ENCODE results near the gene RAD51B.
"Not testable (repeated sequence)": the region's sequence is repeated elsewhere in the genome, so short reads cannot be mapped to it uniquely, and the experiment has no call there.

The RAD51B gene

GRCh38 chr14:68758301-68758700 is 938.7 kb downstream of the RAD51B start:
- H3K27me3 ChIP-seq: no peaks in the 10 kb centered on the region
- H3K4me1 ChIP-seq: peaks cover 97% of the 10 kb centered on the region
- peak overlapping the region; percentile 91 for H3K27ac ChIP-seq
- H3K9ac ChIP-seq: peak overlapping the region; percentile 60
- H3K4me3 ChIP-seq: no peak overlapping the region; the same call in 1 of the 2 replicates
- H3K36me3 ChIP-seq: no peaks in the 10 kb centered on the region
- H4K20me1 ChIP-seq: no peaks in the 10 kb centered on the region
- H3K9me3 ChIP-seq: no peaks in the 10 kb centered on the region
- H3K4me2 ChIP-seq: peak overlapping the region; percentile 83
- no peak for TF ChIP-seq Cebpa-rat (IDR thresholded peaks at IDR 0.05)

- Histone ChIP-seq H3K4me1 (peaks cover 97% of the 10 kb centered on the region), H3K27ac (peak overlapping the region; percentile 91), H3K9ac (peak overlapping the region; percentile 60), H3K4me3 (no peak overlapping the region), H3K36me3 (no peaks in the 10 kb centered on the region), H4K20me1 (no peaks in the 10 kb centered on the region), H3K27me3 (no peaks in the 10 kb centered on the region), H3K9me3 (no peaks in the 10 kb centered on the region), H3K4me2 (peak overlapping the region; percentile 83)
- TF ChIP-seq Cebpa-rat (IDR thresholded peaks at IDR 0.05): no peak
These were observed 939.5 kb downstream of the RAD51B start for GRCh38 chr14:68759017-68759560.

- Histone ChIP-seq H3K4me1 (peaks cover 97% of the 10 kb centered on the region), H3K27me3 (no peaks in the 10 kb centered on the region), H4K20me1 (no peaks in the 10 kb centered on the region), H3K27ac (peak overlapping the region; percentile 91), H3K4me3 (no peak overlapping the region), H3K9ac (no peak overlapping the region), H3K36me3 (no peaks in the 10 kb centered on the region), H3K9me3 (no peaks in the 10 kb centered on the region), H3K4me2 (peak overlapping the region; percentile 83)
- no peak for TF ChIP-seq Cebpa-rat (IDR thresholded peaks at IDR 0.05)
These were observed 940.4 kb downstream of the RAD51B start for GRCh38 chr14:68759937-68760336.

- Histone ChIP-seq H3K4me2 (0 out of 2 replicates have a peak overlapping the region, but pooled peaks have one; percentile 83), H3K4me1 (peaks cover 94% of the 10 kb centered on the region), H3K36me3 (no peaks in the 10 kb centered on the region), H3K27me3 (no peaks in the 10 kb centered on the region), H3K9me3 (no peaks in the 10 kb centered on the region), H4K20me1 (no peaks in the 10 kb centered on the region), H3K27ac (no peak overlapping the region), H3K4me3 (no peak overlapping the region), H3K9ac (no peak overlapping the region)
- TF ChIP-seq Cebpa-rat (IDR thresholded peaks at IDR 0.05): no peak
These were observed 941.2 kb downstream of the RAD51B start for GRCh38 chr14:68760761-68761160.

- Histone ChIP-seq H3K36me3 (no peaks in the 10 kb centered on the region), H3K4me2 (peak overlapping the region; percentile 68), H3K4me1 (peaks cover 91% of the 10 kb centered on the region), H3K27me3 (no peaks in the 10 kb centered on the region), H3K9me3 (no peaks in the 10 kb centered on the region), H3K9ac (no peak overlapping the region), H4K20me1 (no peaks in the 10 kb centered on the region), H3K4me3 (no peak overlapping the region), H3K27ac (peak overlapping the region; percentile 40)
- TF ChIP-seq Cebpa-rat (IDR thresholded peaks at IDR 0.05): no peak
These were observed 941.8 kb downstream of the RAD51B start for GRCh38 chr14:68761391-68761790.

- no peak for TF ChIP-seq Cebpa-rat (IDR thresholded peaks at IDR 0.05)
- H4K20me1 ChIP-seq: no peaks in the 10 kb centered on the region
- H3K9ac ChIP-seq: no peak overlapping the region; the same call in 1 of the 2 replicates
- H3K27me3 ChIP-seq: no peaks in the 10 kb centered on the region
- no peaks in the 10 kb centered on the region for H3K9me3 ChIP-seq
- H3K4me1 ChIP-seq: peaks cover 93% of the 10 kb centered on the region
- H3K27ac ChIP-seq: peak overlapping the region; percentile 63; the same call in 1 of the 2 replicates
- H3K36me3 ChIP-seq: no peaks in the 10 kb centered on the region
- peak overlapping the region; percentile 68 for H3K4me2 ChIP-seq
- no peak overlapping the region for H3K4me3 ChIP-seq
These were observed 943.6 kb downstream of the RAD51B start for GRCh38 chr14:68762953-68763764.

GRCh38 chr14:68763843-68764242 is 944.3 kb downstream of the RAD51B start:
- not testable (repeated sequence) for H3K36me3 ChIP-seq, H3K9ac ChIP-seq, H3K27ac ChIP-seq, H3K4me3 ChIP-seq, H3K27me3 ChIP-seq, H3K9me3 ChIP-seq, H4K20me1 ChIP-seq
- H3K4me2 ChIP-seq: peak overlapping the region; percentile 68; the same call in 1 of the 2 replicates
- H3K4me1 ChIP-seq: peaks cover 93% of the 10 kb centered on the region

- H3K4me1 ChIP-seq: peaks cover 87% of the 10 kb centered on the region
- H4K20me1 ChIP-seq: no peaks in the 10 kb centered on the region
- no peaks in the 10 kb centered on the region for H3K27me3 ChIP-seq
- H3K9me3 ChIP-seq: no peaks in the 10 kb centered on the region
- H3K4me3 ChIP-seq: no peak overlapping the region
- no peak for TF ChIP-seq Cebpa-rat (IDR thresholded peaks at IDR 0.05)
- no peak overlapping the region for H3K9ac ChIP-seq
- H3K4me2 ChIP-seq: no peak overlapping the region
- H3K36me3 ChIP-seq: no peaks in the 10 kb centered on the region
- H3K27ac ChIP-seq: no peak overlapping the region
These were observed 947.0 kb downstream of the RAD51B start for GRCh38 chr14:68766299-68767247.

GRCh38 chr14:68767248-68767645 is 947.7 kb downstream of the RAD51B start:
- Histone ChIP-seq H3K4me1 (peaks cover 87% of the 10 kb centered on the region), H4K20me1 (no peaks in the 10 kb centered on the region), H3K27ac (no peak overlapping the region), H3K4me2 (peak overlapping the region; percentile 68), H3K9ac (no peak overlapping the region), H3K9me3 (no peaks in the 10 kb centered on the region), H3K36me3 (no peaks in the 10 kb centered on the region), H3K4me3 (no peak overlapping the region), H3K27me3 (no peaks in the 10 kb centered on the region)
- TF ChIP-seq Cebpa-rat (IDR thresholded peaks at IDR 0.05): no peak
